Thyroid gland (tissue), 4 donors: ENCODE data around the gene ZNF18.
A peak's percentile ranks its signal among the peaks of the same experiment; 100 is the strongest.

ENCODE experiments used
- CTCF ChIP-seq, 6 experiments: fragments of 200-600 bp in 3 of 6; fragments of 450-650 bp in 3 of 6; sonication (generic) in 3 of 6; IDR thresholded peaks; one replicate each; pipeline ENCODE4 v1.5.1; 2016 to 2019; ENCODE audit warnings: antibody characterized with exemption in 6 of 6, mild to moderate bottlenecking in 2 of 6, inconsistent platforms in 1 of 6, moderate library complexity in 1 of 6
- POLR2A ChIP-seq, 2 donors: fragments of 450-650 bp; IDR thresholded peaks; one replicate each; pipeline ENCODE4 v1.6.1; 2017; ENCODE audit warnings: antibody characterized with exemption in 2 of 2, mild to moderate bottlenecking in 2 of 2, moderate library complexity in 1 of 2

GRCh38 chr17:12020642-12021622 is 23.7 kb upstream of the ZNF18 start, which contains the start of gene MAP2K4:
- TF ChIP-seq CTCF (IDR thresholded peaks at IDR 0.05) (no peak), POLR2A (IDR thresholded peaks at IDR 0.05) (peak in 1 of 2 donors; percentile 96)
